HG02938 (cell line): ENCODE results near the gene DUOXA1.
"Not testable (repeated sequence)": the region's sequence is repeated elsewhere in the genome, so short reads cannot be mapped to it uniquely, and the experiment has no call there.

Experiments used
- ATAC-seq: cut with Tn5 transposase; IDR thresholded peaks from one replicate; pipeline ENCODE4 v1.9.1; 2021; ENCODE audit warnings: mild to moderate bottlenecking, moderate library complexity; ENCODE audit not compliant: unreplicated experiment

The DUOXA1 gene

DNA sequence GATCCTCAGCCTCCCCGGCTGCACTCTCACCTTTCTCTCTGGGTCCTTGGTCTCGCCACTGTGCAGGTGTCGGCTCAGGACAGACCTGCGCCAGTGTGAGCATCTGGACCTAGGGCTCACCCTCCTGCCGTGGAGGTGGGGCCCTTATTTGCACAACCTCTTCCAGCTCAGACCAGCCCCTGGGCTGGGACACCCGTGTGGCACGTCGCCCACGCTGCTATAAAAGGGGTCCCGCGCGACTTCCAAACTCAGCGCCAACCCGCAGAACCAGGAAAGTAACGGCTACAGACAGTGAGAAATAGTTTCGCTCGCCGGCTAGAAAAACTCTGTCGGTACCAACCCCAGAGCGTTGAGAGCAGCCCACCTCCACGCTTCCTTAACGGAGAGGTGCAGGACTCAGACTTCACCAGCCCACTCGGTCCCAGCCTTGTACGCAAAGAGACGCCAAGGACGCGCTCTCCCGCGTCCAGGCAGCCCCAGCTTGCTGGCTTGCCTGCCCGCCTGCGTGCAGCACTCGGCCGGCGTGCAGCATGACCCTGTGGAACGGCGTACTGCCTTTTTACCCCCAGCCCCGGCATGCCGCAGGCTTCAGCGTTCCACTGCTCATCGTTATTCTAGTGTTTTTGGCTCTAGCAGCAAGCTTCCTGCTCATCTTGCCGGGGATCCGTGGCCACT, 15.5 kb downstream of the DUOXA1 start, which contains the start of the genes DUOX2 and DUOXA2:
DUOX2 (minus strand) TSS at position 97 of the 675 bp plus-strand sequence. CDS start 761 bp downstream, outside the sequence.
DUOXA2 (plus strand) TSS at position 251 of the 675 bp plus-strand sequence; CDS start at position 531, 280 bp downstream.
- no peak for ATAC-seq

DNA sequence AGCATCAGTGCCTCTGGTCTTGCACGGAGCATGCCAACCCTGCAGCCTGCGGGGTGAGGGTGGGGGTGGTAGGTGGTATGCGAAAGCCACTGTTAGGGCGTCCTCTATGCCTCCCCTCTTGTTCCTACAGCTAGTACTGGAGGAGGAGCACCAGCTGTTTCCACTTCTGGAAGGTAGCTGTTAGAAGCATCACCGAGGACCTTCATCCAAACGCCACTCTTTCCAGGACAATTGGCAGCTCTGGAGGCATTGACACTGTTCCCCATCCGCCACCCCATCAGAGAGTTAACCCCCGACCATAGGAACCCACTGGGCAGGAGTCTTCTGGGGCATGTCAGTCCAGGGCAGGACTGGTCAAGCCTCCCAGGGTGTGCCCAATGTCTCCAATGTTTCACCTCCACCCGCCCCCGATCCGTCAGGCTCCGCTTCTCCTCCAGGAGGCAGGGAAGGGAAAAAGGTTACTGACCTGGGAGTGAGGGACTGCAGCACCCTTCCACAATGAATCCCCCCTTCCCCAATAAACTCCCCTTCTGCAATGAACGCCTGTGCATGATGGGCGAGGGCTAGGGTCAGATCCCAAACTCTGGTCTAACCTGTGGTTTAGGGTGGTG, 16.2 kb downstream of the DUOXA1 start:
- no peak for ATAC-seq

DNA sequence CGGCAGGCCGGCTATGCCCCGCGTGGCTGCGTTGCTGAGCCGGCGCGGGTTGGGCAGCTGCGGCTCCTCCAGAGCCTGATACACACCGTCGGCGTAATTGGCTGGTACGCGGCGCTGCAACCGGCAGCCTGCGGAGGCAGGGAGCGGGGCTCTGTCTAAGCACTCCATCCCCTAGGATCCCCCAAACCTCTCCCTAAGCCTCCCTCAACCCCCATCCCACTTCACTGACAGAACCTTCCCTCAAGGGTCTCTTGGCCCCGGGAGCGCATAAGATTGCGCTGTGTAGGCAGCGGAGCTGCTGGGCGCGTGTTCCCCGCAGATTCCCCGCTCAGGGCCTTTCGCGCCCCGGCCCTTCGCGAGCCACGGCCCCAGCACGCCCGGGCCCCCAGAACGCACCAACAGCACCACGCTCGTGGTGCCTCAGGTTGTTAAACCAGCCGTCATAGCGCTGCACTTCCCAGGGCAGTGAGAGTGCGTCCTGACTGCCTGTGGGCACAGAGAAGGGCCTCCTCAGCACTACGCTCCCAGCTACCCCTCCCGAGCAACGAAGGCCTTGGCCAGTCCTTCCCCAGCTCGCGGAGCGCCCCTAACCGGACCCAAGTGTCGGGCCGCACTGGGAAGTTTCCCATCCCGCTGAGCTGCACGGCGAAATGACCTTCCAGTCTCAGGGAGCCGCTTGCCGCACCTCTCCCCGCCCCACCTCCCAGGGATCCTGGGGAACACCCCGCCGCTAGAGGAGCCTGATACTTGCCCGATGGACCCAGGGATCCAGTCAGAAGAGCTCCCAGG, 16.9 kb downstream of the DUOXA1 start:
- no peak for ATAC-seq

DNA sequence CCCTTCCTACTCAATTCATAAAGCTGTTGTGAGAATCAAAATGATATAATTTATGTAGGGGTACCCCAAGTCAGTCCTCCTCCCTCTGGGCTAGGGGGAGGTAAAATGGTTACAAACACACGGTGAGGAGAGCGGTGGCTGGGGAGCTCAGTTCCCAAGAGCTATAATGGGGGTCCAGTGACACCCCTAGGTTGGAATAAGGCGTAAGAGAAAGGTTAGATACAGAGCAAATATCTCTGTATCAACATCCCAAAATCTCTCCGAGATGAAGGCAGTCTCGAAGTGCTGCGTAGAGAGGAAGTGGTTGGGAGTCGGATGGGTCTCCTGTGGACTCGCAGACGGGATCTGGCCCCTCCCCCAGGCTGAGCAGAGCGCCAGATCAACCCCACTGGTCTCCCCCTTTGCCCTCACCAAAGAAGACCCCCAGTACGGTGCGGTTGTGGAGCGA, 17.5 kb downstream of the DUOXA1 start:
- no peak for ATAC-seq

DNA sequence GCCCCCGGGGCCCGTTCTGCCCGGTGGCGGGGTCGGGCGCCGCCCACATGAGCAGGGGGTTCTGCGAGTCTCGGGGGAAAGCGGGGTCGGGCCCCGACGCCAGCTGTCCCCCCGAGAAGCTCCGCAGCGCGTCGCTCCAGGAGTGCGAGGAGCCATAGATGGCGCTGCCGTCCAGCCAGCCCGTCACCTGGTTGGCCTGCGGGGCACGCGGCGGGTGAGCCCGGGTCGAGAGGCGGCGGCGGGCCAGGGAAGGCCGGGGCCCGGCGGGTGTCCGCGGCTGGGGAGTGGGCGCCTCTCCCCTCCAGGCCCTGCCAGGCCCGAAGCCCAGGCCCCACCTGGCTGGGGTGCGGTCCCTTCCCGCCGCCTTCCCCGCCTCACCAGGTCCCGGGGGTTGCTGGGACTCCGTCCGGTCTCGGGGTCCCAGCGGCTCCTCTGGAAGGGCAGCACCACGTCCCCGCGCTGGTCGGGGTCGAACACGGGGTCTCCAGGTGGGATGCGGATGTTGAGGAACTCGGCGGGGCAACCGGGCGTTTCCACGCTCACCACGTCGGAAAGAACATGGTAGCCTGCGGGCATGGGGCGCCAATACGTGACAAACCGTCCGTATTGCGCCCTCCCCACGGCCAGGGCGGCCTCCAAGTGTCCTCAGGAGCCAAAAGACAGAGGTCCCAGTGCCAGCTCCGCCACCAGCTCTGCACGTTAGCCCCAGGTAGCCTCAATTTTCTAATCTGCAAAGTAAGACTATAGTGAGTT, 18.1 kb downstream of the DUOXA1 start:
- ATAC-seq = no peak

DNA sequence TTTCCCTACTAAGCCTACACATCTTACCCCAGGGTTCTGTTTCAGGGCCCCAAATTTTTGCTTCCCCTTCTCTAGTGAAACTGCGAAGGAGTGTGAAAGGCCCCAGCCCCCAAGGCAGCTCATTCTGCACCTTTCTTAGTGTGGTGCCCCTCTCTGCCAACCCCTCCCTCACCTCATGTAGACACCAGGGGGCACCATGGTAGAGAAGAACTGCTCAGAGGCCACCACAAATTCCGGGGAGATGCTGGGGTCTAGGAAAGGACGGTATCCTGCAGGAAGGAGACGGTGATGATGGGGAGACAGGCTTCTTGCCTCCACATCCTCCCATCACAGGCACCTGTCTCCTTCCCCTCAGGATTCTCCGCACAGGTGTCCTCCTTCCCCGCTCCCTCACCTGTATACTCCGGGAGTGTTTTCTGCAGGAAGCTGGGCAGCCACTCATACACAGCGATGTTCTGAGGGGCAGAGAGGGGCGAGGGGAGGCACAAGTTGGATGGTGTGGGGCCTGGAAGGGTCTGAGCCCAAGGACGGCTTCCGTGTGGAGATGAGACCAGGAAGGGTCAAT, 19.3 kb downstream of the DUOXA1 start:
- ATAC-seq = no peak

DNA sequence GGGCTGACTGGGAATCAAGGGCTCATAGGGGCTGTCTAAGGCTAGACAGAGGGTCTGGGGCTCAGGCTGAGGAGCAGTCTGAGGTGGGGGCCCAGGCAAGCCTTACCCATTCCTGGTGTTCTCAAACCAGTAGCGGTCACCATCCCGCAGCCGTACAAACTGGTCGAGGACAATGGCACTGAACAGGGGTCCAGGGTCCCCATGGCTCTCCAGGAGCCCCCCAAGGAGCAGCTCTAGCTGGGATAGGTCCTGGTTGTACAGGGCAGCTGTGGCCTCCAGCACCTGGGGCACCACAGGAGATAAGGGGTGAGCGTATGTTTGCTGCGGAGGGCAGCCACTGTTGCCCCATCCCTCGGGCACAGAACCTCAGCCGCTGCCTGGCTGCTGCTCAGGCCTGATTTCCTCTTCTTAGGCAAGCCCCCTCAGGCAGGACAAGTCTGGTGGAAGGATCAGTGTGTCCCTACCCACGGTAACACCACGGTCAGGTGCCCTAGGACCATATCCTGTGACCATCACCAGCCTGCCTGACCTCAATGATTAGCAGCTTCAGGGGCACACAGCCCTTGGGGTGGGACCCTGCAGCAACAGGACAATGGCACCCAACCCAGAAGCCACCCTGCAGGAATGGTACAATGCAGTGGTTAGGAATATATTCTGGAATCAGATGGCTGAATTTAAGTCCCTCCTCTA, 21.6 kb downstream of the DUOXA1 start:
- no peak for ATAC-seq

DNA sequence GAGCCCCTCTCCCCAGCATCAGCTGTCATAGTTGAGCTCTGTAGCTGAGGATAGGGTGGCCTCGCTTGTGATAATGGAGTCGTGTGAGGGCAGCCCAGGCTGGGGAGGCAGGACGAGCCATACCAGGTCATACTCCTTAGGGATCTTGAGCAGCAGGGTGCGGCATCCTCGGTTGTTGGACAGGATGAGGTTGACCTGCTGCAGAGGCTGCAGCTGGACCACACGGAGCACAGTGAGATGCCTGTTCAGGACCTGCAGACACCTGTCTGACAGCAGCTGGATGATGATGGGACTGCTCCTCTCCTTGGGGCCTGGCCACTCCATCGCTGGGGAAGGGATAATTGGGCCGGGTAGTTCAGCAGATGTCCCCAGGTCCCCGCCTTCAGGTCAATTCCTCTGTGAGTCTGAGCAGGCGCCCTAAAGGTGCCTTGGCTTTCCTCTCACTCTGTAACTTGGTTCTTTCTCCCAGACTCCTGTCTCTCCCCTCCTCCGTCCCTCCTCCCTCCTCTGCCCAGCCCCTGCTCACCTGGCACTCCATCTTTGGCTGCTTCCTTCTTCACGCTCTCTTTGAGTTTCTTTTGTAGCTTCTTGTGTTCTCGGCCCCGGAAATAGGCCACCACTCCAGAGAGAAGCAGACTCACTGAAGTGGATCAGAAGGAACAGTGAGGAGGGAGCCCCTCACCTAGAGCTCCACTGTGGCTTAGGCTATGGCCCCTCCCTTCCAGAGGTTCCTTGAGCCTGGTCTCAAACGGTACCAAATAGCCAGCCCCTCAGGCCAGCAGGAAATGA, 23.5 kb downstream of the DUOXA1 start:
- ATAC-seq = no peak

DNA sequence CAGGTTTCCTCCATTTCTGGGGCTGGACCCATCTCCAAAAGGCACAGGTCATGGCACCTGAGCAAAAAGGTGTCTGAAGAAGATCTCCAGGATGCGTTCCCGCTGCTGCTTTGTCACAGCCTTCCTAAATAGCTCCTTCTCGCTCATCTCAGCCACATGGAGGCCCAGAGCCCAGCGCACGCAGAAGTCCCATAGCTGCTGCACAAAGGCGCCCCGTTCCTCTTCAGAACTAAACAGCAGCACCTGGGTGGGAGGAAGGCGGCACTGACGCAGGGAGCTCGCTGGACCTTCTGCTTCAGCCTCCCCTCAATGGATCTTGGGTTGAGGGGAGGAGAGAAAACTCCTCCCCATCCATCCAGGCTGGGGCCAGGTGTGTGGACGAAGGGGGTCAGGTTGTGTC, 24.1 kb downstream of the DUOXA1 start:
- ATAC-seq = no peak

DNA sequence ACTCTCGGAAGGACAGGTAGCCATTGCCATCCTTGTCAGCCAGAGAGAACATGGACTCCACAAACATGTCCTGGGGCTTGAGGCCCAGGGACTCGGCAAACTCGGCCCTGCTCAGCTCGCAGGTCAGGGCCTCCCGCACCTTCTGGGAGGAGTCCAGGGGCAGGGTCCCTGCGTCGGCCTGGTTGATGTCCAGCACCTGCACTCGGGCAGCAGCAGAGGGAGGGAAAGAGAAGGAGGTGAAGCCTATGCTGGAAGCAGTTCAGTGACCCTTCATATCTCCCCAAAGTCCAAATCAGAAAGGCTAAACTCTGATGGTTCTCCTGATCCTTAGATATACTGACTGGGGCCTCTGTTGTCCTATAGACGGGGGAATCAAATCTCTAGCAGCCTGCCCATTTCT, 25.5 kb downstream of the DUOXA1 start:
- ATAC-seq = not testable (repeated sequence)

DNA sequence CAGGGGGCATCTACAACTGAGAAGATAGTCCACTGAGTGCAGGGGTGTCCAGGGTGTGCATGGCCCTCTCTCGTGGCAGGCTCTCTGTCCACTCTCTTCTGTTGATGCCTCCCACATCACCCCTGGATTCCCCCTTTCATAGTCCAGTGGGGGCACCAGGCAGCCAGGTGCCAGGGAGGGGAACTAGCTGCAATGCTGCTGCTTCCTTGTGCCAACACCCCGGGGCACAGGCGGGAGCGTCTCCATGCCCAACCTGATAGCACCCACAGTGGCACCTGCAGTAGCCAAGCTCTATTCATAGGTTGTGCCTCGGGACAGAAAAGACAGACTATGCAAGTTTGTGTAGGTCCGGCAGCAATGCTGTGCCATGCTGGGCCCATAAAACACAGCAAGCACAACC, 27.5 kb downstream of the DUOXA1 start:
- no peak for ATAC-seq

DNA sequence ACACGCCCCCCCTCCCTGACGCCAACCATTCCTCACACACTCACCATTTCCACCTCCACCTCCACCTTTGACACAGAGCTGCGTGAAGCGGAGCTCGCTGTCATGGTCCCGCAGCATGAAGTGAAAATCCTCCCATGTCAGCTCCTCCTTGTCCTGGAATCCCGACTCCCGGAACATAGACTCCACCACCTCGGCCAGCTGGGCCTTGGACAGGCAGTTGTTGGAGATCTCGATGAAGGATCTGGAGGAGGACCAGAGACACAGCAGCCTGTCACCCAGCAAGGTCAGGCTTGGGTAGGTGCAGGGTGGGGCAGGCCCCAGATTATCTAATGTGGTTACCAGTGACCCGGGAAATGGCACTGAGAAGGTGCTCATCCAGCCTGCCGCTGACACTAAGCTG, 27.9 kb downstream of the DUOXA1 start:
- ATAC-seq = no peak

DNA sequence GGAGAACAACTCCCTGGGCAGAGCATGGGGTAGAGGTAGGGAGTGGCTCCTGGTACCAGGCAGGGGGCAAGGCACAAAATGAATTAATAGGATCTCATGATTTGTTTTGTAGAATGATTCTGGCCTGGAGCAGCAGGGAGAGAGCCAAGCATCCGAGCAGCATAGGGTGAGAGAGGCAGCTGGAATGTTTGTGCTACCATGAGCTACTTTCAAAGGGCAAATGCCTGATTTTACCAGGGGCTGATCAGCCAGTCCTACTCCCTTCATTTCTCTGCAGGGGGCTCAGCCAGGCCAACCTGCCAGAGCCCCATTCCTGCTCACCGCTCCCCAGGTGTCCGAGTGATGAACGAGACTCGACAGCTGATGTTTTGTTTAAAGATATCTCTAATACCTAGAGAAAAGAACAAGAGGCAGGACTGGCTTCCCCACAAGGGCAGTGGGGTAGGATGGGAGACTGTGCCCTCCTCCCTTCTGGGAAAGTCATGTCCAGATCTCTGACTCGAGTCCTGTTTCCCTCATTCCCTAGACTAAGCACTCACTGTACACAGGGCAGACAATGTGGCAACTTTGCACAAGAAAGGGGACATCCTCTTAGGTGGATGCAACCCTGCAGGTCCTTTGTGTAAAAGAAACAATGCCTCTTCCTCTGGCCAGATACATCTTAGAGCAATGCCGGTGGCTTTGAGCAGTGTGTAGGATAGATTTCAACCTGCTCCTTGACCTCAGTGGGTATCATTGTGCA, 28.6 kb downstream of the DUOXA1 start:
- no peak for ATAC-seq

DNA sequence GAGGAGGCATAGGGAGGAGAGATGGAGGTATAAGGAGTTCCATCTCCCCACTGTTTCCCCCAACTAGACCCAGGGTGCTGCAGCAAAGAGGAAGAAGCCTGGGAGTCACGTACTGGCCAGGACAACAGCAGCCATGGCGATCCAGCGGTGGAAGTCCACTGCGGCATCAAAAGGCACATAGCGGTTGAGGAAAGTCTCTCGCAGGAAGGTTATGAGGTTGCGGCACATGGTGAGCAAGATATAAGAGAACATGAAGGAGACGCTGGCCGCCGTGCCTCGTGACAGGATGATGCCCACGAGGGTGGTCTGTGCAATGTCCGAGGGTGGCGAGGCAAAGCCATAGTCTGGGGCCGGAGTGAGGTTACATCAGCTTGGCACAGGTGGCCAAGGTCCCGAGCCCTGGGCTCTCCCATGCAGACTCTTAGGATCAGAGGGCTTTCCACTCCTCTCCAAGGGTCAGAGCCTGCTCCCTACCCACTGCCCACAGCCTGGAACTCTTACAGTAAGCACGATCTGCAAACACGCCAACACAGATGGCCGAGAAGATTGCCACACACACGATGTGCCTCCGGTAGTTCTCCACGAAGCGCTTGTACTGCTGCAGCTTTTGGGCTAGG, 30.0 kb downstream of the DUOXA1 start:
- ATAC-seq = no peak

DNA sequence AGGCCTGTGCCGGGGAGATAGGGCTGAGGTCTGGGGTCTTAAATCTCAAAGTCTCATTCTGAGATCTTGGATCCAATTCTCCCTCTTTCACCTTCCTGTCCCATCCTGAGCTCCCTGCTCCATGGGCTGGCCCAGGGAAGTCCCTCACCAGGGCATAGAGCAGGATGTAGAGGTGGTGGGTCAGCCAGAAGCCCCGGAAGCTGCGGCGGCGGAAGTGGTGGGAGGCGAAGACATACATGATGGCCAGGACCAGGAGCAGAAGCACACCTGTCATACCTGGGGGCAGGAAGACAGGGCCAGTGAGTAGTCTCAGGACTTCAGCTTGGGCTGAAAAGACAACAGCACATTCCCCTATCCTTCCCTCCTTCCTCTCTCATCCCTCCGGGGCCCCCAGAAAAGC, 32.2 kb downstream of the DUOXA1 start:
- no peak for ATAC-seq

DNA sequence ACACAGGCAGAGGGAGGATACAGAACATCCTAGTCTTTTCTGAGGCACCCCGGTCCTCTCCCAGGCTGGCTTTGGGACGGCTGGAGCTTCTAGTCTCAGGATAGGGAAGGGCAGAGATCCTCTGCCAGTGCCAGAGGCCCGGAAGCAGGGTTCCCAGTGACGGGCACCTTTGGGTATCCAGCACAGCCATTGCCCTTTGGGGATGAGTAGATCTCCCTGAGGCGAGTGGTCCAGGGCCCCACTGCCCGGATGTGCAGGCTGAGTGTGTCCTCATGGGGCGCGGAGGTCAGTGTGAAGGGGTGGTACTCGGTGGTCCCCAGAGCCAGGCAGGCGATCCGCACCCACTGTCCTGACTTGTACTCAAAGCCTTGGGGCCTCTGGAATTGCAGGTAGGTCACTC, 34.0 kb downstream of the DUOXA1 start:
- no peak for ATAC-seq

DNA sequence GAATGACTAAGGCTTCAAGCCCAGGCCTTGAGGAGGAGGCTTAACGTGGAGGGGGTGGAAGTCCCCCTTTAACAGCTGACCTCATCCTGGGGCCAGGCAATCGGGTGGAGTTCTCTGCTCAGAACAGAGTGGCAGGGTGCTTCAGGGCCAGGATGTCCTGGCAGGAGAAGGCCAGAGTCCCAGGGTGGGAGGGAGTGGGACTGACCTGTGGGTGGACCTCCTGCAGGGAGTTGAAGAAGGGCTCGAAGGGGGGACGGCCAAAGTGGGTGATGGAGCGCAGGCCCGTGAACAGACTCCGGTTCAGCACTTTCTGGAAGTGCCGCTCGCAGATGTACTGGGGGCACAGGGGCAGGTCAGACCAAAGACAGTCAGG, 35.3 kb downstream of the DUOXA1 start:
- ATAC-seq = no peak

DNA sequence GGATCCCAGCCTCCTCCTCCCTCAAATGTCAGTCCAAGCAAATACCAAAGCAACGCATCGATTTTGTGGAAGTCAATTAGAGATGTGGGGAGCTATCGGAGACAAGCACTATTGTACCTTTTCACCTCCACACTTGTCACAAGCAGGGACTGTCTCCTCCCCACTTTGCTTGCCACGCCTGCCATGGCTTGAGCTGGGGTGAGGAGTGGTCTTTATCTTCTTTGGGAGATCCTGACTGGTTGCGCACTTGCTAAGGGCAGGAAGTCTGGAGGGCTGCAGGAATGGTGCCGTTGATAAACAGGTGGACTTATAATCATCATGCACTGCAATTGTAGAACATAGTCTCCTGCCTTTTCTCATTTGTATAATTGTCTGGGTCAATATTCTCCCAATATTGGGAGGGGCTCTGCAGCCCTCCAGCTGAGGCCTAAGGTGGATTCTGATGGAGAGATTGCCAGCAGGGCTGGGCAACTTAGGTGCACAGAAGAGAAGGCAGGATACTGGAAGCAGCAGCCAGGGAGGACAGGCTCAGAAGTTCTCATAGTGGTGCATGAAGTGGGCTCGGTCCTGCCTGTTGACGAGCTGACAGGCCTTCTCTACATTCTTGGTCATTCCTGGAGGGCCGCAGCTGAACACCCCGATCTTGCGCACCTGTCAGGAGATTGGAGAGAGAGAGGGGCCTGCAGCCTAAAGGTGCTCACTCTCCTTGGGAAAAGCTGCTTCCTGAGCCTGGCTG, 35.9 kb downstream of the DUOXA1 start:
- ATAC-seq = no peak
